ENCODE data around the gene SCNM1. TPM values are rescaled to one million over a fixed set of nuclear protein-coding genes. Genes with fewer than 3 reads are reported as not detected.

Gene SCNM1
- total RNA-seq, 1 donor from 2014 or later: 49.8 TPM

DNA sequence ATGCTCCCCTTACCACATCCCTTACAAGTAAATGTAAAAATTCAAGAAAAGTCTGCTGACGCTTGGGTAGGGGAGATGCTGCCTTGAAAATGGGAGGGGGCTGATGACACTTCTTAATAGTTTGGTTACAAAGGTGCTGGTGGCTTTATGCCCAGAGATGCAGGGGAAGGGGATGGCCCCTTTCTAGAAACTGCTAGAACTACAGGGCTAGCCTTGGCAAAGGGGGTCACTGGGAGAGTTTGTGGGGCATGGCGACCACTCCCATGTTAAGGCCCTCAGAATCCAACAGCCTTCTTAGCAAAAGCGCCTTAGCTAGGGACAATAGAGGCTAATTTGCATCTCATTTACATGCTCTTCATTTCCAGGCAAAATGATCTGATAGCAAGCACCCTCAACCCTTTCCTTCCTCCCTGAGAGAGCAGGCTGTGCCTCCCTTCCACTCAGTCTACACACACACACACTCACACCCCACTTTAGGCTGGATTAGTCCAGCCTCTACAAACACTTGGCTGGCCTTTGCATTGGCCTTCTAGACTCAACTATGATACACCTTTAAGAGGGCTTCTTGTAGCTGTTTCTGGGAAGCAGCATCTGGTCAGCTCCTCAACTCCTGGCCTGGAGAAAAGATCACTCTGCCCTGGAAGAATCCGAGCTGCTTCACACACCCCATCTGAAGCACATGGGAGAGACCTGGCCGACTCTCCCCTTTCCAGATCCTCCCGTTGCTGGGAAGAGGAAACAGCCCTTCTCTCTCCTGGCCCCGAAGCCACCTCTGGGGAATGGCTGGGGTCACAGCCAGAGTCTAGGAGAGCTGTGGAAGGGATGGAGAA, 21.3 kb upstream of the SCNM1 start:
- Mint-ChIP-seq H3K27ac (ENCODE audit: unreplicated experiment) (no peak overlapping the region), H3K4me1 (ENCODE audit: unreplicated experiment) (peaks cover 35% of the 10 kb centered on the region), H3K4me3 (ENCODE audit: unreplicated experiment) (peak overlapping the region; percentile 89), H3K27me3 (ENCODE audit: unreplicated experiment) (no peaks in the 10 kb centered on the region), H3K9me3 (ENCODE audit: unreplicated experiment) (no peaks in the 10 kb centered on the region), H3K36me3 (ENCODE audit: unreplicated experiment) (peaks cover 5% of the 10 kb centered on the region)
- DNase-seq (ENCODE audit: extremely low spot score, unreplicated experiment): no peak
- TF ChIP-seq, protein P1, sequence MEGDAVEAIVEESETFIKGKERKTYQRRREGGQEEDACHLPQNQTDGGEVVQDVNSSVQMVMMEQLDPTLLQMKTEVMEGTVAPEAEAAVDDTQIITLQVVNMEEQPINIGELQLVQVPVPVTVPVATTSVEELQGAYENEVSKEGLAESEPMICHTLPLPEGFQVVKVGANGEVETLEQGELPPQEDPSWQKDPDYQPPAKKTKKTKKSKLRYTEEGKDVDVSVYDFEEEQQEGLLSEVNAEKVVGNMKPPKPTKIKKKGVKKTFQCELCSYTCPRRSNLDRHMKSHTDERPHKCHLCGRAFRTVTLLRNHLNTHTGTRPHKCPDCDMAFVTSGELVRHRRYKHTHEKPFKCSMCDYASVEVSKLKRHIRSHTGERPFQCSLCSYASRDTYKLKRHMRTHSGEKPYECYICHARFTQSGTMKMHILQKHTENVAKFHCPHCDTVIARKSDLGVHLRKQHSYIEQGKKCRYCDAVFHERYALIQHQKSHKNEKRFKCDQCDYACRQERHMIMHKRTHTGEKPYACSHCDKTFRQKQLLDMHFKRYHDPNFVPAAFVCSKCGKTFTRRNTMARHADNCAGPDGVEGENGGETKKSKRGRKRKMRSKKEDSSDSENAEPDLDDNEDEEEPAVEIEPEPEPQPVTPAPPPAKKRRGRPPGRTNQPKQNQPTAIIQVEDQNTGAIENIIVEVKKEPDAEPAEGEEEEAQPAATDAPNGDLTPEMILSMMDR (IDR thresholded peaks at IDR 0.05): no peak

DNA sequence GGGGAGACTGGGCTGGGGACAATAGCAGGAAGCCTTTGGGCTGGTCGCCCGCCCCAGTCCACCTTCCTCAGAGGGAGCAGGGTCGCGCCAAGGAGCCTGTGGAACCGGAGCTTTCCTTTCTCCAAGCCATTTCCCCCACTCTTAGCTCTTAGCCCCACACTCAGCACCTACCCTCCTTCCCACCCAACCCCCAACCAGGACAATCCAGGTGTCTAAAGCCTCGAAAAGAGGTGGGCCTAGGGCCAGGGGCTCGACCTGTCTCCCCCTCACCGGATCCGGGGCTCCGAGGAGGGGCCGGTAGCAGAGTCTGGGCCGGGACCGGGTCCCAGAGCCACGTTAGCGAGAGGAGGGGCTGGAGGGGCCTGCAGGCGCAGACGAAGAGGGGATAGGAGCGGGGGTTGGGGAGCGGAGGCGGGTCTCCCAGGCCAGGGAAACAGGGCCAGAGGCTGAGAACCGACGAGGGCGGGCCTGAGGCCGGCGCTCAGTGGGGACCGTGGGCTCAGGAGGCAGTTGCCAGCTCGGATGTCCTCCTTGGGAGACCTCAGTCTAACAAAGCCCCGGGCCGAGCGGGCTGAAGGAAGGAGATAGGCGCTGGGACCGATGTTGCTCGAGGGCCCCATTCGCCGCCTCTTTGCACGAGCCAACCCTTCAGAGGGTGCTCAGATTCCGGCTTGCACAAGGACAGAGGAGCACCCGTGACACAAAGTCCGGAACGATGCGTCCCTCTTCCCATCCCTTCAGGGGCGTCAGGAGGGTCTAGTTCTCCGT, 20.5 kb upstream of the SCNM1 start:
- Mint-ChIP-seq H3K36me3 (ENCODE audit: unreplicated experiment) (peaks cover 3% of the 10 kb centered on the region), H3K4me1 (ENCODE audit: unreplicated experiment) (peaks cover 35% of the 10 kb centered on the region), H3K27ac (ENCODE audit: unreplicated experiment) (no peak overlapping the region), H3K9me3 (ENCODE audit: unreplicated experiment) (no peaks in the 10 kb centered on the region), H3K27me3 (ENCODE audit: unreplicated experiment) (no peaks in the 10 kb centered on the region), H3K4me3 (ENCODE audit: unreplicated experiment) (peak overlapping the region; percentile 89)
- TF ChIP-seq, protein P1 (IDR thresholded peaks at IDR 0.05): no peak
- DNase-seq (ENCODE audit: extremely low spot score, unreplicated experiment): peak; percentile 83

DNA sequence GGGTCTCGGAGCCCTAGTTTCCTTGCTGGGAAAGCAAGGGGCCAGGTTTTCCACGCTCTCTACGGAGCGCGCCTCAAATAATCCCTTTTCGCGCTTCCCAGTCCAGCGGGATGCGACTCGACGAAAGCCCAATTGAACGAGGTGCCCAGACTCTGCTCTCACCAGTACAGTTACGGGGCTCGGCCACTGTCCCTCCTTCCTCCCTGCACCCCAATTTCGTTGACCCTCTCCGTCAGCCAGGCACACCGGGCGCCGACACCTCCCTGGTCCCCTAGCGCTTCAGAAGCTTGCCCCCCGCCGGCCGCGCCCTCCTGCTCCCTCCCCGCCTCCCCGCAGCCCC, 19.9 kb upstream of the SCNM1 start:
- Mint-ChIP-seq H3K27me3 (ENCODE audit: unreplicated experiment) (no peaks in the 10 kb centered on the region), H3K36me3 (ENCODE audit: unreplicated experiment) (peaks cover 3% of the 10 kb centered on the region), H3K9me3 (ENCODE audit: unreplicated experiment) (no peaks in the 10 kb centered on the region), H3K4me3 (ENCODE audit: unreplicated experiment) (peak overlapping the region; percentile 89), H3K4me1 (ENCODE audit: unreplicated experiment) (peaks cover 35% of the 10 kb centered on the region), H3K27ac (ENCODE audit: unreplicated experiment) (no peak overlapping the region)
- TF ChIP-seq, protein P1 (IDR thresholded peaks at IDR 0.05): no peak
- no peak for DNase-seq (ENCODE audit: extremely low spot score, unreplicated experiment)

DNA sequence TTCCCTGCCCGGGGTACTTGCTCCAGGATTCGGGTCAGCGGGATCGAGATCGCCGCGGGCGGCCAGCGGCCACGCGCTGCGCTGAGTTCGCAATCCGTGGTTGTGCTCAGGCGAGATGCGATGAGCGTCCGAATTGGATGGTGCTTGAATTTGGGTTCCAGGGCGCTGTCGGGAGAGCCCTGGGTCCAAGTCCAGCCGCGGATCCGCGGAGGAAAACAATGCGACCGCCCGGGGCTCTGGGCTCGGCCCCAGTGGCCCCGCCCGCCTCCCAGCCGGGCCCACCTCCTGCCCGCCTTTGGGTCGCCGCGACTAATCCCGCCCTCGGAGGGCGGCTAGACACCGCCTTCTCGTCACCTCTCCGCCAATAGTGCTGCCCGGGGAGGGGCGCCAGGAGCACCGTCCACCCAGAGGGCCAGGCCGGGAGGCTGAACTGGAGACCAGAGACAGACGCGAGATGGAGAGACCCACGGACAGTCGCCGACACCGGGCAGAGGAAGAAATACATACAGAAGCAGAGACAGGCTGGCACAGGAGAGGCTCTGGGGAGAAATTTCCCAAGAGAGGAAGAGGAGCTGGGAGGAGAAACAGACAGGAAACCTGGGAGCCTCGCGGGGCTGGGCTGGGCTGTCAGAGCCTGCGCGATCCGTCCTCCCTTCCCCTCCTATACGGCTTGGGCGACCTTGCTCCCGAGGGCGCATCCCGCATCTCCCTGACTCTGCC, 19.4 kb upstream of the SCNM1 start, which contains the start of gene SEMA6C:
Gene SEMA6C (minus strand): TSS at position 220 of the 720 bp plus-strand sequence. CDS start 4,010 bp downstream, outside the sequence.
- TF ChIP-seq, protein P1 (IDR thresholded peaks at IDR 0.05): no peak
- Mint-ChIP-seq H3K9me3 (ENCODE audit: unreplicated experiment) (no peaks in the 10 kb centered on the region), H3K27ac (ENCODE audit: unreplicated experiment) (peak within 1 kb of the TSS; percentile 94), H3K27me3 (ENCODE audit: unreplicated experiment) (no peaks in the 10 kb centered on the region), H3K36me3 (ENCODE audit: unreplicated experiment) (peaks cover 3% of the 10 kb centered on the region), H3K4me1 (ENCODE audit: unreplicated experiment) (peaks cover 35% of the 10 kb centered on the region), H3K4me3 (ENCODE audit: unreplicated experiment) (peak within 1 kb of the TSS; percentile 89)
- peak; percentile 95 for DNase-seq (ENCODE audit: extremely low spot score, unreplicated experiment)

Data from osteocyte (in vitro differentiated cells).